Motor neuron (in vitro differentiated cells): ENCODE results near the gene RALGAPA2. TPM values are rescaled to one million over a fixed set of nuclear protein-coding genes. Genes with fewer than 3 reads are reported as not detected.
A peak's percentile ranks its signal among the peaks of the same experiment; 100 is the strongest.

Experiments used
- ATAC-seq, 8 experiments: fragments of 200-7000 bp; cut with Tn5 transposase; replicated peaks in 6 of 8; 2 replicates each; pipeline ENCODE4 v1.8.0; 2021; ENCODE audit warnings: mild to moderate bottlenecking in 8 of 8, moderate library complexity in 8 of 8
- H3K27ac ChIP-seq, 2 donors: fragments of 250-450 bp; sonication (Bioruptor Pico); 2 replicates each; pipeline ENCODE4 v1.9.0; 2021; ENCODE audit warnings: antibody characterized with exemption in 2 of 2, mild to moderate bottlenecking in 2 of 2, moderate library complexity in 1 of 2
- H3K4me1 ChIP-seq, 2 donors: fragments of 250-450 bp; sonication (Bioruptor Pico); replicated peaks in 1 of 2; 2 replicates each; pipeline ENCODE4 v1.6.1; 2021; ENCODE audit warnings: antibody characterized with exemption in 2 of 2, mild to moderate bottlenecking in 2 of 2, moderate library complexity in 1 of 2
- H3K4me3 ChIP-seq, 5 donors: fragments of 250-450 bp; sonication (Bioruptor Pico); 2 replicates each; pipeline ENCODE4 v1.9.0; 2021; ENCODE audit warnings: antibody characterized with exemption in 5 of 5, mild to moderate bottlenecking in 5 of 5, moderate library complexity in 4 of 5
- WGBS, 10 experiments: fragments of 450-650 bp; shearing (Covaris generic); methylation state at CpG; one replicate each; pipeline ENCODE4 v1.0.0; 2022; 5-methylcytosine and 5-hydroxymethylcytosine counted together
- in situ Hi-C, 9 experiments: fragments of 400-800 bp; cut with MboI; loops; one replicate each; pipeline ENCODE4 v1.15.0; 2021; ENCODE audit warnings: low sequenced_read_pairs in 9 of 9, low pct_unique_long_range_greater_than_20kb in 2 of 9; ENCODE audit not compliant: unreplicated experiment in 9 of 9
- total RNA-seq, 8 experiments: library from RNA; unstranded; fragments of 300-600 nt; gene quantifications; 2 replicates each; pipeline versions ENCODE4 v1.2.3 to v1.2.4, GENCODE V29; 2022

The RALGAPA2 gene
- total RNA-seq, 8 experiments from 2014 or later = 10.7 to 67.4 (median 20.2) TPM

DNA sequence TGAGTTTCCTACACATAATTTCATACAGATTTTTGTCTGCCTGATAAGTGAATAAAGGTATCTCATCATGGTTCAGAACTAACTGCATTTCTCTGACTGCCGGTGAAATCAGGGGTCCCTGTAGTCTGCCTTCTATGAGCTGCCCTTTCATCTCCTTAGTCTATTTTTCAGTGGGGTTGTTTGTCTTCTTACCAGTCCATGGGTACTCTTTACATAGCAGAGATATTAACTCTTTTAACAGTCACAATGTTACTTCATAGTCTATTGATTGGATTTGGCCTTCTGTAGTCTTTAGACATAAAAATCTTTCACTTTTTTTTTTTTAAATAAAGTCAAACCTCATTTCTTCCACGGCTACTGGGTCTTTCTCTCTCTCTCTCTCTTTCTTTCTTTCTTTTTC lies 79.8 kb downstream of the RALGAPA2 start:
- Histone ChIP-seq H3K27ac (no peak overlapping the region), H3K4me1 (no peaks in the 10 kb centered on the region), H3K4me3 (no peak overlapping the region)
- WGBS, 10 experiments = 76 to 100% (median 94%) methylated on average over 1 to 2 of the region's 2 CpGs
- ATAC-seq = no peak
- in situ Hi-C loops = no loop called here

DNA sequence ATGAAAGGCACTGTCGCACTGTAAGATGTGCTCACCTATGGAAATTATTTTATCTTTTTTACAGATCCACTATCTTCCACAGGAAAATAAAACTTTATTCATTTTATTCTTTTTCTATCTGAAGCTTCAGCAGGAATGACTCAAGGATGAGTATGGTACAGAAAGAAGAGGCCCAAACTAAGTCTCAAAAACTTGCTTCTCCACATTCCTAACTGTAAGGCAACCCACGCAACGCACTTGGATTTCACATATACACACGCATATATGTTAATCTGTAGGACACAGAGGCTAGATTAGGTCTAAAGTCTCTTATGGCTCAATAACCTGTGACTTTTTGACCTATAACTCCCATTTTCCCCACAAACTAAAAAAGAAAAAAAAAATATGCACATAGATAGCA lies 81.9 kb downstream of the RALGAPA2 start:
- 0 to 100% (median 92%) methylated on average over 1 to 4 of the region's 4 CpGs; no CpG with 5 or more reads in 1 of the 10 experiments for WGBS, 10 experiments
- in situ Hi-C loops = no loop called here
- no peak overlapping the region for H3K27ac ChIP-seq
- no peaks in the 10 kb centered on the region for H3K4me1 ChIP-seq
- peak in 3 of 8 experiments; percentile 18 to 36 (median 31) for ATAC-seq
- H3K4me3 ChIP-seq = no peak overlapping the region

DNA sequence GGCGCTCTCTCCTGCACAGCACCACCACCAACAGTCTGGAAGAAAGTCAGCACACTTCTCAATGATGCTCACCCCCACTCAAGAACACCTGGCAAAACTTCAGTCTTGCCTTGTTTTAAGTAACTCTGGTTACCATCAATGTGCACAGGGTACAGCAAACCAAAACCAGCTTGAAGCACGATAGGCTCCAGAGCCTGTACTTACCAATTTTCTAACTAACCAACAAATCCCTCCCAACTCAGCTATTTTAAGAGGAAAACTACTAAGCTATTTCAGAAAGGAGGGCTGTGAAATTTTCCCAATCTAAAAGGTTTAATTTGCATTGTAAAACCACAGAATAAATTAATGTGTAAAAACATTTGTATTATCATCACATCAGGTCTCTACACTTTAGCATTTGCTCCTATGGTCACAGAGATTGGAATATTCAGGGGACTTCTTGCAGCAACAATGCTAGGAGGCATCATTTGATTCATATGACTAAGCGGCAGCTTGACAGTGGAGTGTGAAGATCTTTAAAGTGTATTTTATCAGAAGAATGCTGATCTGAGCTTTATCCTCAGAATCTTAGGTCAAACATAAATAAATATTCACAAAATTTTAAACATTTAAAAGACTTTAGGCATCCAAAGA lies 82.8 kb downstream of the RALGAPA2 start:
- H3K4me1 ChIP-seq = no peaks in the 10 kb centered on the region
- H3K27ac ChIP-seq = no peak overlapping the region
- 0 to 100% (median 70%) methylated on average over 1 to 3 of the region's 3 CpGs; no CpG with 5 or more reads in 2 of the 10 experiments for WGBS, 10 experiments
- H3K4me3 ChIP-seq = no peak overlapping the region
- ATAC-seq = peak in 4 of 8 experiments; percentile 47 to 90 (median 86)
- in situ Hi-C loops = no loop called here

DNA sequence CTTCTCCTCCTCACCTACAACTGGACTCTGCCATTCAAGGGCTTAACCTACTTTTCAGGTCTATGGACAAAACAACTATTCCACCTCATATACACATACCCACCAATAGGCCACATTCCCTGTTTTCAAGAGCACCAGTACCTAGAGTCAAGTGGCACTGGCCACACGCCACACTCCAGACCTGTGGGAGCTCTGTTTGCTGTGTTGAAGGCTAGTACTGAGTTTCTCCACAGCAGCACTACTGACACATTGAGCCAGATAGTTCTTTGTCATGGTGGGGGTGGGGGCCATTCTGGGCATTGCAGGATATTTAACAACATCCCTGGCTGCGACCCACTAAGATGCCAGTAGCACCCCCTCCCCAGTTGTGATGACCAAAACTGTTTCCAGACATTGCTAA lies 84.1 kb downstream of the RALGAPA2 start:
- no peaks in the 10 kb centered on the region for H3K4me1 ChIP-seq
- H3K27ac ChIP-seq = no peak overlapping the region
- in situ Hi-C loops = no loop called here
- WGBS, 10 experiments = 60 to 100% (median 91%) methylated on average over 1 to 2 of the region's 2 CpGs; no CpG with 5 or more reads in 4 of the 10 experiments
- no peak overlapping the region for H3K4me3 ChIP-seq
- ATAC-seq = no peak

DNA sequence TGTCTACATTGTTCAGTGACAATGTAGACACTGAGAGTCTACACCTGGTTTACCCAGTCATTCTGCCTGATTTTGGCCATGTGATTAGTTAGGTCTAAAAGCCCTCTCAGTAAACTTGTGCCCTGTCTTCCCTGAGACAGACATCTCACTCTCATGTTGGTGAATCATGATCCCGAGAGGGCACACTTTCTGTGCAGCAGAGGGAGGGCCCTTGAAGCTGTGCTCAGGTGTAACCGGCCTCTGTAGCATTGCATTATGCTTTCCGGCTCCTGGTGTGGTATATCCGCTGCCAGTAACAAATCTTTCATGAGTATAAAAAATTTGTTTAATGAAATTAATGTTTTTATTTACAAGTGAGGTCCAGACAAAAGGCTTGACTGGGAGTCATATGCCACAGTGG lies 85.0 kb downstream of the RALGAPA2 start:
- H3K27ac ChIP-seq = no peak overlapping the region
- no peak overlapping the region for H3K4me3 ChIP-seq
- in situ Hi-C loops = no loop called here
- no peak for ATAC-seq
- WGBS, 10 experiments = 94 to 100% (median 100%) methylated on average over 2 to 4 of the region's 4 CpGs; no CpG with 5 or more reads in 7 of the 10 experiments
- H3K4me1 ChIP-seq = no peaks in the 10 kb centered on the region

DNA sequence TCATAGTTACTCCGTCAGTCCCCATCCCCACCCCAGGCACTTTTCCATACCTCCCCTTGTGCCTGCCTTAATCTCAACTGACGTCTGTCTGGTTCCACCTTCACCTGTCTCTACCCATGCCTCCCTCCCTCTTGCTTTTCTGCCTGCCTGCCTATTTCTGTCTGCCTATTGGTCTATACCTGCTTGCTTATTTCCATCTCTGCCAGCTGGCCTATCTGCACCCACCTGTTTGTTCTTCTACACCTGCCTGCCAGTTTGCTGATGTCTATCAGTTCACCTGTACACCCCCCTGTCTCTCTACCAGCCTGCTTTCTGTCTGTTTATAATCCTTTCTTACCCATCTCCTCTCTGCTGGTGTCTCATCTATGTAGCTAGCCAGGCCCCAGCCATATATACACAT lies 87.5 kb downstream of the RALGAPA2 start:
- Histone ChIP-seq H3K4me1 (no peaks in the 10 kb centered on the region), H3K27ac (no peak overlapping the region), H3K4me3 (no peak overlapping the region)
- ATAC-seq = no peak
- 80 to 100% (median 100%) methylated on average over 1 to 2 of the region's 2 CpGs; no CpG with 5 or more reads in 3 of the 10 experiments for WGBS, 10 experiments
- in situ Hi-C loops = no loop called here

DNA sequence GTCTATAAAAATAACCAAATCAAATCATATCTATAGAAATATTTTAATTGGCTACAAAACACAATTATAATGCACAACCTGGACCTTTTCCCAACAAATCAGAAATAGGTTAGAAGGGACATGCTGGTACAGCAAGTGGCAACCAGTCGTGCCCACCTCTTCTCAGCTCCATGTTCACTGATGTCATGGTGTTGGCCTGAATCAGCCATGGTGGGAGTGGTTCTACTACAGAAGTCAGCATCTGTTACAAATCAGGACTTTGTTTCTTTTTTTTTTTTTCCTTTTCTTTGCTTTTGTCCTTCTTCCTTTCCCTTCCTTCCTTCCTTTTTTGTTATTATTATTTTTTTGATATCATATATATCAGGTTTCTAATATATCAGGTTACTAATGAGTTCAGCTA lies 91.2 kb downstream of the RALGAPA2 start:
- in situ Hi-C loops = no loop called here
- 0 to 100% (median 14%) methylated on average over 1 of the region's 1 CpG; no CpG with 5 or more reads in 5 of the 10 experiments for WGBS, 10 experiments
- Histone ChIP-seq H3K27ac (no peak overlapping the region), H3K4me1 (no peaks in the 10 kb centered on the region), H3K4me3 (no peak overlapping the region)
- ATAC-seq = peak in 2 of 8 experiments; percentile 50 to 66

DNA sequence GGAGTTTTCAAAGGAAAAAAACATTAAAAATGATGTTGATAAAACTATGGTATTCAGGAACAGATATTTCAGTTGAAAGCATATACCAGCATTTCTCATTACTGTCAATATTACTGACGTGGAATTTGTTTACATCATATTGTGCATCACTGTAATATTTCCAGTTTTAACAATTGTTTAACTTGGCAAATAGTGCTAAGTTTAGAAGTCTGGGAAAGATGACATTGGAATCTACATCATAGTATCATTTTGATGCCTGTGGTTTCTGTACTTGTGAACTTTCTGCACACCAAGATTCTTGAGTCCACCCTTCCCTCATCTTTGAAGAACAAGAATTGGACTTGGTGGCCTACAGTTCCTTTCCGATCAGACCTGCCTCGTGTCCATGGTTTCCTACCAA lies 98.1 kb downstream of the RALGAPA2 start:
- H3K27ac ChIP-seq = no peak overlapping the region
- in situ Hi-C loops = no loop called here
- no peak for ATAC-seq
- H3K4me1 ChIP-seq = no peaks in the 10 kb centered on the region
- WGBS, 10 experiments = 60 to 100% (median 86%) methylated on average over 1 to 3 of the region's 3 CpGs
- H3K4me3 ChIP-seq = no peak overlapping the region

DNA sequence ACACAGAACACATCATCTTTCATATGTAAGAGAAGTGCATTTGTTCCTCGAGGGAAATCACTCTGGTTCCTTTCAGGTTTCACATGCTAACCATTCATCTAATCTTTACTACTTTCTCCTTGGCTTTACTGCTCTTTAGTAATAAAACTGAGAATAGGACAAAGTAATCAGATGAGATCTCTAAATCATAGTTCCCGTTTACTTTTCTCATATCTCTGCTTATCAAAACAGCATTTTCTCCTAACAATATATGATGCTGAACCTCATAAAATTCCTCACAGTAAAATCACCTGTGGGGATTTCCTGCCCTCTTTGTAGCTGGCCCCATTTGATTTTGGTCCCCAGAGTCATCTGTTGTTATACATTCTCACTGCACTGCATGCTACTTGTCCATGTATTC lies 100.2 kb downstream of the RALGAPA2 start:
- WGBS, 10 experiments = 20 to 100% (median 80%) methylated on average over 1 to 2 of the region's 2 CpGs; no CpG with 5 or more reads in 1 of the 10 experiments
- no peak overlapping the region for H3K27ac ChIP-seq
- H3K4me3 ChIP-seq = no peak overlapping the region
- H3K4me1 ChIP-seq = no peaks in the 10 kb centered on the region
- in situ Hi-C loops = no loop called here
- ATAC-seq = no peak

DNA sequence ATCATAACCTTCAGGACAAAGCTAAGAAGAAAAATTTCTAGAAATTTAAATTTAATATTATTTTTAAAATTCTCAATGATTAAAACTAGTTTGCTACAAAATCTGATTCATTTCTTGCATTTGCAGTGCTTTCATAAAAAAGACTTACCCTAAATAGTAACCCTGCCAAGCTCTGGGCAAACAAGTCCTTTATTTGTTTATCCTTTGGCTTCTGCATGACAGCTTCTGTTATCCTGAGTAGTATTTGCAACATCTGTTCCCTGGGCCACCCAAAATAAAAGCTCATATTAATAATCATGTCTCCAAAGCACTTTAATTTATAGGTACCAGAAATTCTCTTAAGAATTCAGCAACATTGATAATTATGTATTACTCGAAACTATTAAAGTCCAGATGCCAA lies 101.3 kb downstream of the RALGAPA2 start:
- no peak for ATAC-seq
- H3K27ac ChIP-seq = no peak overlapping the region
- no peak overlapping the region for H3K4me3 ChIP-seq
- in situ Hi-C loops = no loop called here
- 0 to 100% (median 71%) methylated on average over 1 of the region's 1 CpG; no CpG with 5 or more reads in 5 of the 10 experiments for WGBS, 10 experiments
- no peaks in the 10 kb centered on the region for H3K4me1 ChIP-seq

DNA sequence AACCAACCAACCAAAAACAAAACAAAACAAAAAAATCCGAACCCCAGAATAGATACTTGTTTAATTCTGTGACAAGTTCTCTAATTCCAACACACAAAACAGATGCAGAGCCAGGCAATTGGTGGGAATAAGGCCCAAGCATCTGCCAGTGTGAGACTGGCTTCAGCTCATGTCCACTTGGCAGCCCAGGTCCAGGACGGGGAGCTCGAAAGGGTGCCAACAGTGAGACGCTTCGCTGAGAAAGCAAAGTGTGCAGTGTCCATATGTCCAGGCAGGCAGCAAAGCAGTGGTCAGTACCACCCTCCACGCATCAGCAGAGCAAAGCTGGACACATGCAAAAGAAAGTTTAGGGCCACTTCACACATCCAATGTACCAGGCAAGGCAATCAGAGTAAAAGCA lies 102.9 kb downstream of the RALGAPA2 start:
- no peak for ATAC-seq
- in situ Hi-C loops = no loop called here
- WGBS, 10 experiments = 77 to 100% (median 90%) methylated on average over 2 to 4 of the region's 6 CpGs; no CpG with 5 or more reads in 4 of the 10 experiments

DNA sequence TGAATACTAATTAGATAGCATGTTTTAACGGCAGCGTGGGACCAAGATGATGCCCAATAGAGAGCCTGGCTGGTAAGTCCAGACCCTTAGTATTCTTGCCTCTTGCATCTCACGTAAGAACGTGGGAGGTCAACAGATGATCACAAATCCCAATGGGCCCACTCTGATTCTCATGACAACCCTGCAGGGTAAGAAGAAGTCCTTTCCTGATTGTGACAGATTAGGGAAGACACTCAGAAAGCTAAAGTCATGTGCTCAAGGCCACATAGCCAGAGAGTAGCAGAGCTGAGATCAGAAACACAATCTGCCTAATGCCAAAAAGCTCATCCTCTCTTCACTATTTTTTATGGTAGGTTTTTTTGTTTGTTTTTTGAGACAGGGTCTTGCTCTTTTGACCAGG lies 103.8 kb downstream of the RALGAPA2 start:
- in situ Hi-C loops = no loop called here
- 78 to 100% (median 86%) methylated on average over 2 to 4 of the region's 4 CpGs; no CpG with 5 or more reads in 4 of the 10 experiments for WGBS, 10 experiments
- H3K4me3 ChIP-seq = no peak overlapping the region

More for the DNA sequence above, 102.9 kb downstream of the RALGAPA2 start:
- no peaks in the 10 kb centered on the region for H3K4me1 ChIP-seq
- no peak overlapping the region for H3K27ac ChIP-seq
- no peak overlapping the region for H3K4me3 ChIP-seq

DNA sequence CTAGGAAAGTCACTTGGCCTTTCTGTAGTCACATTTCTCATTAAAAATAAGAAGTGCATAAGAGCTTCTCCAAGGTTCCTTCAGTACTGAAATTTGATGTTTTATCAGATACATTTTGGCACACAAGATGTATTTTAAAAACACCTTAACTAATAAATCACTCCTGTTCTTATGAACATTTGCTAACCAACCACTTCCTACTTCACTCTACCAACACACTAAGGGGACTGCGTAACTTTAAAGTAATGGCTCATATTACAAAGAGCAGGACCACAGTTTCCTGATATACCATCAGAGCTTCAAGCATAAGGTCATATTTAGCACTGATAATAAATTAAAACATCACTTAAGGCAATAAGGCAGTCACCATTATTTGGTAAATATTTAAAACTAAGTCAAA lies 104.4 kb downstream of the RALGAPA2 start:
- ATAC-seq = no peak
- Histone ChIP-seq H3K4me1 (no peaks in the 10 kb centered on the region), H3K4me3 (no peak overlapping the region), H3K27ac (no peak overlapping the region)
- in situ Hi-C loops = no loop called here
- WGBS, 10 experiments = 86 to 100% (median 100%) methylated on average over 1 of the region's 1 CpG; no CpG with 5 or more reads in 3 of the 10 experiments

More for the DNA sequence above, 103.8 kb downstream of the RALGAPA2 start:
- H3K4me1 ChIP-seq = no peaks in the 10 kb centered on the region
- H3K27ac ChIP-seq = no peak overlapping the region
- ATAC-seq = no peak

DNA sequence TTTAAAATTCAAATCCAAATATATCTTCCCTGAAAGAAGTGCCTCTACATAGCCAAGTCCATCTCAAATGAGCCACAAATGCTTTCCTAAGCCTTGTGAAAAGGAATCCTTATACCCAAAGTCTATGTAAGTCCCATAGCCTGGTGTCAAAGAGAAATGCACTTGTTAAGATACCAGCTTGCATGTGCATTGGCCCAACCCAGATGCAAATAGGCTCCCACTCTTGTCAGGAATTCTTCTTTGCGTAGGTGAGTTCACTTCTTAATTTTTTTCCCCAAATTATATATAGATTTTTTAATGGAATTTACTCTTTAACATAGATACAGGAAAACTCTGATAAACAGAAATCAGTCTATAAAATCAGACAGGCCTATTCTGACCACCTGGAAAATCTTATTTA lies 105.6 kb downstream of the RALGAPA2 start:
- Histone ChIP-seq H3K4me1 (no peaks in the 10 kb centered on the region), H3K27ac (no peak overlapping the region), H3K4me3 (no peak overlapping the region)
- 80 to 100% (median 100%) methylated on average over 1 of the region's 1 CpG; no CpG with 5 or more reads in 2 of the 10 experiments for WGBS, 10 experiments
- no peak for ATAC-seq
- in situ Hi-C loops = no loop called here
